NCI-H1930 (cell line): ENCODE results near the gene ERCC6.

Source experiments
- DNase-seq, 2 experiments: peaks; one replicate each; lab custom pipeline; 2025; lab: John Stamatoyannopoulos, UW

The ERCC6 gene

GRCh38 chr10:49512121-49512809 is 26.7 kb downstream of the ERCC6 start:
- no peak for DNase-seq

GRCh38 chr10:49509771-49510303 is 29.1 kb downstream of the ERCC6 start:
- DNase-seq = no peak

GRCh38 chr10:49508654-49509053 is 30.3 kb downstream of the ERCC6 start:
- DNase-seq = no peak

GRCh38 chr10:49508249-49508648 is 30.7 kb downstream of the ERCC6 start:
- no peak for DNase-seq

GRCh38 chr10:49505589-49505988 is 33.3 kb downstream of the ERCC6 start:
- DNase-seq = no peak

GRCh38 chr10:49505076-49505475 is 33.8 kb downstream of the ERCC6 start:
- no peak for DNase-seq

GRCh38 chr10:49504528-49504927 is 34.4 kb downstream of the ERCC6 start:
- no peak for DNase-seq

- DNase-seq = no peak
These were observed 36.6 kb downstream of the ERCC6 start for GRCh38 chr10:49502358-49502757.

- no peak for DNase-seq
These were observed 38.5 kb downstream of the ERCC6 start for GRCh38 chr10:49500412-49500811.

GRCh38 chr10:49499305-49499851 is 39.5 kb downstream of the ERCC6 start:
- no peak for DNase-seq

- DNase-seq = no peak
These were observed 40.5 kb downstream of the ERCC6 start for GRCh38 chr10:49498425-49498824.

GRCh38 chr10:49497358-49497757 is 41.6 kb downstream of the ERCC6 start:
- DNase-seq = no peak

GRCh38 chr10:49488056-49488717 is 50.7 kb downstream of the ERCC6 start:
- peak; percentile 23 to 36 for DNase-seq

- DNase-seq = no peak
These were observed 52.2 kb downstream of the ERCC6 start for GRCh38 chr10:49486738-49487137.

- DNase-seq = no peak
These were observed 52.9 kb downstream of the ERCC6 start for GRCh38 chr10:49486009-49486408.

GRCh38 chr10:49484486-49485235 is 54.3 kb downstream of the ERCC6 start:
- DNase-seq = no peak

- no peak for DNase-seq
These were observed 60.1 kb downstream of the ERCC6 start for GRCh38 chr10:49478819-49479218.

- no peak for DNase-seq
These were observed 64.0 kb downstream of the ERCC6 start for GRCh38 chr10:49474901-49475300.

- no peak for DNase-seq
These were observed 67.4 kb downstream of the ERCC6 start for GRCh38 chr10:49471532-49471931.

GRCh38 chr10:49465736-49466135 is 73.2 kb downstream of the ERCC6 start:
- no peak for DNase-seq
